ENCODE measurements around the gene ARMC3. TPM values are rescaled to one million over a fixed set of nuclear protein-coding genes. Genes with fewer than 3 reads are reported as not detected.
"Not testable (repeated sequence)": the region's sequence is repeated elsewhere in the genome, so short reads cannot be mapped to it uniquely, and the experiment has no call there.

ARMC3 gene
- total and polyA plus RNA-seq, 4 donors: 0.13 TPM; not detected in 3

DNA sequence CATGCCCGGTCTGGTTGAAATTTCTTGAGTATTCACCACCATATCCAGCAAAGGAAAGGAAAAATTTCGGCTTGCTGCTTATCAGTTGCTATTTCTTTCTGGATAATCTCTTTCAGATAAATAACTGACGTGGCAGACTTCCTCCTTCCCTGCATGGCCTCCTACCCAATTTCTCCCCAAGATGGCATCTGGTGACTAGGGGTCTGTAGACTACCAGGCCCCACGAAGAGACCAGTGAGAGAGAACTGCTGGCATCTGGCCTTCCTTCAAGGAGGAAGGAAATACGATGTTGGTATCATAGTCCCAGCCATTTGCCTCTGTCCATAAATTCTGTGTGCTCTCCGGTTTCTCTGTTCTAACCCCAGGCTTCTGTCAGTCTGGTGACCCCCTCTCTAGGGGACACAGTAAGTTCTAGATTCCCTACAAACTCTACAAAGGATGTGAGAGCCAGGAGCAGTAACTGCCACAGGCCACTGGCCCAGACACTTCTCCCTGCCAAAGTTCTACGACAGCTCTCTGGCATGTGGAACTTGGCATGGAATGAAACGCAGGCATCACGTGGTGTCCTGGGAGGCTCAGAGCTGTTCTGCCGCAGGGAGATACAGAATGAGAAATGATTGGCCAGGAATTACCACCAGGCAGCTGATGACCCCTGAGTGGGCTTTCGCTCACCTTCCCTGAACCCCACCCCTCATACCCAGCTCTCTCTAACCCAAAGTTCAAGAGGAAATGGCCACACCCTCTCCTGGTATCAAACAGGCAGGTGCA, 137.5 kb downstream of the ARMC3 start:
- intact Hi-C loops (cut with DNase I): loop anchor here (2.0 to 10.0 kb wide), 9 partner anchors 29 to 1063 kb away; partner anchors contain the start of genes PIP4K2A (in 2 of the 2), DNAJC1 (in 1 of the 2), MSRB2 (in 1 of the 2) and SPAG6 (in 1 of the 2)
- DNase-seq: peak; percentile 86 to 90
- WGBS, 2 donors: 8% methylated on average over 11 of the region's 11 CpGs
- H3K27ac ChIP-seq (ENCODE audit: low read depth in 1 of 2, low read length in 2 of 2): peak overlapping the region; percentile 28 to 92
- no peaks in the 10 kb centered on the region for H3K36me3 ChIP-seq (ENCODE audit: control insufficient read depth in 1 of 2, insufficient read depth in 2 of 2, low read length in 1 of 2)
- H3K27me3 ChIP-seq (ENCODE audit: control insufficient read depth in 1 of 2, insufficient read depth in 2 of 2, low read length in 1 of 2): no peaks in the 10 kb centered on the region
- no peaks in the 10 kb centered on the region for H3K9me3 ChIP-seq (ENCODE audit: control insufficient read depth, low read length)
- H3K4me3 ChIP-seq (ENCODE audit: low read length in 2 of 2): no peak overlapping the region
- peak; percentile 90 for ATAC-seq (ENCODE audit: low FRiP score)
- H3K4me1 ChIP-seq (ENCODE audit: control insufficient read depth in 1 of 2, insufficient read depth in 2 of 2, low read length in 2 of 2): peaks cover 0 to 4% of the 10 kb centered on the region in 2 donors

DNA sequence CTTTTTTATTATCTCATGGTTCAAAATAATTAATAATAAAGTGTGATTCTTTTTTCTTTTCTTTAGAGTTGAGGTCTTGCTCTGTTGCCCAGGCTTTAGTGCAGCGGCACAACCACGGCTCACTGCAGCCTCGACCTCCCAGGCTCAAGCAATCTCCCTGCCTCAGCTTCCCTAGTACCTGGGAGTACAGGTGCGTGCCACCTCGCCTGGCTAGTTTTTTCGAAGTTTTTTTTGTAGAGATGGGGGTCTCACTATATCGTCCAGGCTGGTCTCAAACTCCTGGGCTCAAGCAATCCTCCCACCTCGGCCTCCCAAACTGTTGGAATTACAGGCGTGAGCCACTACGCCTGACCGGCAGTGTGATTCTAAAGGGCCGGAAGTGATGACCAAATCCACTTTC, 139.5 kb downstream of the ARMC3 start:
- ATAC-seq (ENCODE audit: low FRiP score): no peak
- intact Hi-C loops (cut with DNase I): loop anchor here (5.0 to 10.0 kb wide), 8 partner anchors 50 to 1065 kb away; partner anchors contain the start of genes PIP4K2A (in 2 of the 2), DNAJC1 (in 1 of the 2) and SPAG6 (in 1 of the 2)
- H3K9me3 ChIP-seq (ENCODE audit: control insufficient read depth, low read length): no peaks in the 10 kb centered on the region

DNA sequence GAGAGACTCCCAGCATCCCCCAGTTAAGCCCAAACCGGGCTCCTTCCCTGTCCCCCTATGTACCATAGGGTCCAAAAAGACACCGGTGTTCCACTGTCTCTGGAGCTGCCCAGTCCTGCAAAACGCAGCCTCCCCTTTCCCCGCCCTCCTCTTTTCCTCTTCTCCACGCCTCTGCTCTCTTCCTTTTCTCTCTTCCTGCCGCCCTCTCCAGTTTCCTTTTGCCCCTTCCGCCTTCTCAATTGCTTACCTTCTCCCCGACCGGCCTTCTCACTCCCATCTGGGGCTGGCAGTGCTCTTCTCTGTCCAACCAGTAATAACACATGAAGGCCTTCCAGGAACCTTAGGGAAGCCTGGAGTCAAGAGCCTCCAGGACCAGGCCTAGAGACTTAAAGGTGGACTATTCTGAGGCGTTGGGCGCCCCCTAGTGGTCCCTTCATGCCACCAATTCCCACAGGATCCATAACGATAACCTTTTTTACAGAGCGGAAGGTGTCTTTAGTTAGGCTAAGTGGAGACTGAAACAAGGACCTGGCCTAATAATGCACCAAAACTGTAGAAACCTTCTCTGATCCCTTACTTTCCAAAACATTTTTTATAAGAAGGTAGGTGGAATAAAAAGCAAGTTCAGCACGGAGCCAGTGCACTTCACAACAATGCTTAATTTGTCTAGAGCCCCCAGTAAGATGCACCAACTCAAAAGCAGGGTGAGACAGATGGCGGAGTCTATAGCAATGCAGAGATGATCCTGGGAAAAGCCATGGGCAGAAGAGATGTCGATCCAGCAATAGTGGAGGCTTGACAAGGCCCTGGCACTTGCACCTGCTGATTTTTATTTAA, 140.3 kb downstream of the ARMC3 start:
- Histone ChIP-seq H3K4me1 (ENCODE audit: control insufficient read depth in 1 of 2, insufficient read depth in 2 of 2, low read length in 2 of 2) (peaks cover 0 to 4% of the 10 kb centered on the region in 2 donors), H3K9me3 (ENCODE audit: control insufficient read depth, low read length) (no peaks in the 10 kb centered on the region), H3K27me3 (ENCODE audit: control insufficient read depth in 1 of 2, insufficient read depth in 2 of 2, low read length in 1 of 2) (no peaks in the 10 kb centered on the region), H3K4me3 (ENCODE audit: low read length in 2 of 2) (no peak overlapping the region), H3K27ac (ENCODE audit: low read depth in 1 of 2, low read length in 2 of 2) (peak overlapping the region in 1 of 2 donors; percentile 23), H3K36me3 (ENCODE audit: control insufficient read depth in 1 of 2, insufficient read depth in 2 of 2, low read length in 1 of 2) (no peaks in the 10 kb centered on the region)
- ATAC-seq (ENCODE audit: low FRiP score) (peak; percentile 84), DNase-seq (peak; percentile 81 to 91)
- intact Hi-C loops (cut with DNase I): loop anchor here (2.0 to 10.0 kb wide), 9 partner anchors 51 to 1066 kb away; partner anchors contain the start of genes PIP4K2A (in 2 of the 2), DNAJC1 (in 1 of the 2) and SPAG6 (in 1 of the 2)
- 48 to 49% methylated on average over 16 of the region's 16 CpGs for WGBS, 2 donors

More for the DNA sequence above, 139.5 kb downstream of the ARMC3 start:
- Histone ChIP-seq H3K27ac (ENCODE audit: low read depth in 1 of 2, low read length in 2 of 2) (no peak overlapping the region), H3K4me3 (ENCODE audit: low read length in 2 of 2) (no peak overlapping the region), H3K27me3 (ENCODE audit: control insufficient read depth in 1 of 2, insufficient read depth in 2 of 2, low read length in 1 of 2) (no peaks in the 10 kb centered on the region), H3K36me3 (ENCODE audit: control insufficient read depth in 1 of 2, insufficient read depth in 2 of 2, low read length in 1 of 2) (no peaks in the 10 kb centered on the region), H3K4me1 (ENCODE audit: control insufficient read depth in 1 of 2, insufficient read depth in 2 of 2, low read length in 2 of 2) (peaks cover 0 to 4% of the 10 kb centered on the region in 2 donors)
- no peak for DNase-seq
- WGBS, 2 donors: 92 to 94% methylated on average over 12 of the region's 12 CpGs

DNA sequence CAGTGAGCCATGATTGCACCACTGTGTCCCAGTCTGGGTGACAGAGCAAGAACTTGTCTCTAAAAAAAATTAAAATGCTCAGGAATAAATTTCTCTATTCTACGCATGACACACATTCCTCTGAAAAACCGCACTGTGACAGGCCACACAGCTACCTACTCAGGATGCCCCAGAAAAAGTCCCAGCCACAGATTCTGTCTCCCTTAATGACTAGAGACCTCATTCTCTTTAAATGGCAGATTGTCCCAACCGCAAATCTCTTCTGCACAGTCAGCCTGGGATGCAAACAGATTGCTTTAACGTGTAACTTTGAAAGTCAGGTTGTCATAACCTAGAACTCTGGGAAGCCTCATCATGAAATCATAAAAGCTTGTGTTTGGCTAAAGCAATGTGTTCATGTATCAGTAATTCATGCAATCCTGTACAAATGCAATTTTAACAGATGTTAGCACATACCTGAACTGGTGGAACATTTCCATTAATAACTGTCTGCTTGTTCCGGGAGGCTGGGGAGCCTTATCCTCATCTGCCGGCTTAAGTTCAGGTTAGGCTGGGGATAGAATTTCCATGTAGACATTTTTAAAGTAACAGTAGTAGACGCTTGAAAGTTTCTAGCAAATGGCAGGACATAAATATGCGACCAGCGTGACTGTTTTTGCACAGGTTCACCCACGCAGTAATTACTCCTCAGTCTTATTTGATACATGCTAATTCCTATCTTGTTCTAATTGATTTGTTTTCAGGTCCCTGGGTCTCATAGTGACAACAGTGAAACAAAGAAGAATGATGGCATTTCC, 141.4 kb downstream of the ARMC3 start:
- Histone ChIP-seq H3K4me3 (ENCODE audit: low read length in 2 of 2) (no peak overlapping the region), H3K27ac (ENCODE audit: low read depth in 1 of 2, low read length in 2 of 2) (no peak overlapping the region), H3K9me3 (ENCODE audit: control insufficient read depth, low read length) (no peaks in the 10 kb centered on the region), H3K36me3 (ENCODE audit: control insufficient read depth in 1 of 2, insufficient read depth in 2 of 2, low read length in 1 of 2) (no peaks in the 10 kb centered on the region), H3K4me1 (ENCODE audit: control insufficient read depth in 1 of 2, insufficient read depth in 2 of 2, low read length in 2 of 2) (peaks cover 0 to 4% of the 10 kb centered on the region in 2 donors), H3K27me3 (ENCODE audit: control insufficient read depth in 1 of 2, insufficient read depth in 2 of 2, low read length in 1 of 2) (no peaks in the 10 kb centered on the region)
- WGBS, 2 donors: 81 to 87% methylated on average over 10 of the region's 10 CpGs
- intact Hi-C loops (cut with DNase I): loop anchor here (2.0 to 10.0 kb wide), 9 partner anchors 52 to 1067 kb away; partner anchors contain the start of genes PIP4K2A (in 2 of the 2), DNAJC1 (in 1 of the 2) and SPAG6 (in 1 of the 2)
- DNase-seq (no peak), ATAC-seq (ENCODE audit: low FRiP score) (no peak)

DNA sequence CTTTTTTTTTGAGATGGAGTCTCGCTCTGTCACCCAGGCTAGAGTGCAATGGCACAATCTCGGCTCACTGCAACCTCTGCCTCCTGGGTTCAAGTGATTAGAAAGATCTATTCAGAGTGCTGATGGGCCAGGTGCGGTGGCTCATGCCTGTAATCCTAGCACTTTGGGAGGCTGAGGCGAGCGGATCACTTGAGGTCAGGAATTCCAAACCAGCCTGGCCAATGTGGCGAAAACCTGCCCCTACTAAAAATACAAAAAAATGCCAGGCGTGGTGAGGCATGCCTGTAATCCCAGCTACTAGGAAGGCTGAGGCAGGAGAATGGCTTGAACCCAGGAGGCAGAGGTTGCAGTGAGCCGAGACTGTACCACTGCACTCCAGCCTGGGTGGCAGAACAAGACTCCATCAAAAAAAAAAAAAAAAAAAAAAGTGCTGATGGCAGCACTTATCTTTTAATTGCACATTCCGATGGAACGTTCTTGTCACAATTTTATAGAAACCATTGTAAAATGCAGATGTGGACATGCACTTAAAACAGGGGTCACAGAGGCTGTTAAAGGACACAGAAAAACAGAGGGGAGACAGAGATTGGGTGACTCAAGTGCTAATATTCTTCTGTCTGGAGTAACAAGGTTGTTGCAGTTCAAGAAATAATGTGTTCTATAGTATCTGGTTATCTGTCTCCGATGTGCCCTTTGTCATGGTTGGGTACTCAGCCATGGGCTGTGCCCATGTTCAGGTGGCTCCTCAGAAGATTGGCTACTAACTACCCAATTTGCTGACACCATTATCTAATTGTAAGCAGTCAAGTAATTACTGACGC, 142.4 kb downstream of the ARMC3 start:
- H3K27me3 ChIP-seq (ENCODE audit: control insufficient read depth in 1 of 2, insufficient read depth in 2 of 2, low read length in 1 of 2); H3K4me1 ChIP-seq (ENCODE audit: control insufficient read depth in 1 of 2, insufficient read depth in 2 of 2, low read length in 2 of 2); DNase-seq; H3K27ac ChIP-seq (ENCODE audit: low read depth in 1 of 2, low read length in 2 of 2); ATAC-seq (ENCODE audit: low FRiP score); intact Hi-C loops (cut with DNase I); H3K9me3 ChIP-seq (ENCODE audit: control insufficient read depth, low read length); H3K36me3 ChIP-seq (ENCODE audit: control insufficient read depth in 1 of 2, insufficient read depth in 2 of 2, low read length in 1 of 2); H3K4me3 ChIP-seq (ENCODE audit: low read length in 2 of 2): not testable (repeated sequence)
- WGBS, 2 donors: 94% methylated on average over 12 of the region's 12 CpGs

DNA sequence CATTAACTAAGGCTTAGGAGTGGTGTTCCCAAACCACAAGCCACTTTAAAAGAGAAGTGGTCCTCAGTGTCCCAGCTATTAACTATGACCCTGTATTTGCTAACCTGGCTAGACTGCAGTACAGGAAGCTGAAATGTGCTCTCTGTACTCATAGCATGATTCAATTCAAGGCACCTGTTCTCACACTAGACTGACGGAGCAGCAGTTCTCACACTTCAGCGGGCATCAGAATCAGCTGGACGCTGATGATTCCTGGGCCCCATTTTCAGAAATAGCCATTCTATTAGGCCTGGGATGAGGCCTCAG, 143.0 kb downstream of the ARMC3 start:
- DNase-seq: no peak
- Histone ChIP-seq H3K4me1 (ENCODE audit: control insufficient read depth in 1 of 2, insufficient read depth in 2 of 2, low read length in 2 of 2) (peaks cover 0 to 2% of the 10 kb centered on the region in 2 donors), H3K27ac (ENCODE audit: low read depth in 1 of 2, low read length in 2 of 2) (no peak overlapping the region), H3K36me3 (ENCODE audit: control insufficient read depth in 1 of 2, insufficient read depth in 2 of 2, low read length in 1 of 2) (no peaks in the 10 kb centered on the region), H3K9me3 (ENCODE audit: control insufficient read depth, low read length) (no peaks in the 10 kb centered on the region), H3K4me3 (ENCODE audit: low read length in 2 of 2) (no peak overlapping the region), H3K27me3 (ENCODE audit: control insufficient read depth in 1 of 2, insufficient read depth in 2 of 2, low read length in 1 of 2) (no peaks in the 10 kb centered on the region)
- 95% methylated on average over 3 of the region's 3 CpGs for whole genome bisulfite sequencing, 2 donors
- ATAC-seq (ENCODE audit: low FRiP score): no peak
- intact Hi-C loops (cut with DNase I): no loop called here

DNA sequence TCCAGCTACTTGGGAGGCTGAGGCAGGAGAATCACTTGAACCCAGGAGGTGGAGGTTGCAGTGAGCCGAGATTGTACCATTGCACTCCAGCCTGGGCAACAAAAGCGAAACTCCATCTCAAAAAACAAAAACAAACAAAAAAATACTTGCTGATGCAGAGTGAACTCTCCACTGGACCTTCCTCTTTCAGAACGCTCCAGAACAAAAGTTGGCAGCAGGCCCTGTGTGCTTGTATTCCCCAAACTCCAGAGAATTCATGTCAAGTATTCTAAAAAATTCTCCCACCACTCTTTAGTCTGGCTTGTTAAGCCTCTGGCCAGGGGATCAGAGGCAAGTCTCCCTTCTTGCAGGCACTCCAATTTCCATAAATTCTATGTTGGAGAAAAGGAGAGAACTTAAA, 144.7 kb downstream of the ARMC3 start:
- H3K36me3 ChIP-seq (ENCODE audit: control insufficient read depth in 1 of 2, insufficient read depth in 2 of 2, low read length in 1 of 2); DNase-seq; intact Hi-C loops (cut with DNase I); H3K27ac ChIP-seq (ENCODE audit: low read depth in 1 of 2, low read length in 2 of 2); H3K4me1 ChIP-seq (ENCODE audit: control insufficient read depth in 1 of 2, insufficient read depth in 2 of 2, low read length in 2 of 2); H3K27me3 ChIP-seq (ENCODE audit: control insufficient read depth in 1 of 2, insufficient read depth in 2 of 2, low read length in 1 of 2); H3K9me3 ChIP-seq (ENCODE audit: control insufficient read depth, low read length); H3K4me3 ChIP-seq (ENCODE audit: low read length in 2 of 2); ATAC-seq (ENCODE audit: low FRiP score): not testable (repeated sequence)
- WGBS, 2 donors: 61 to 65% methylated on average over 3 of the region's 3 CpGs
